Measurements from ENCODE around the gene SNX14. TPM values are rescaled to one million over a fixed set of nuclear protein-coding genes. Genes with fewer than 3 reads are reported as not detected.
"Not testable (repeated sequence)": the region's sequence is repeated elsewhere in the genome, so short reads cannot be mapped to it uniquely, and the experiment has no call there.

The SNX14 gene
- total RNA-seq, 1 donor from 2014 or later, result 64.8 TPM

- TF ChIP-seq POLR2A (IDR thresholded peaks at IDR 0.05) (no peak), POLR2AphosphoS5 (IDR thresholded peaks at IDR 0.05; ENCODE audit: insufficient read depth in 1 of 2, low read depth in 1 of 2) (no peak)
- TF ChIP-seq, protein P1, sequence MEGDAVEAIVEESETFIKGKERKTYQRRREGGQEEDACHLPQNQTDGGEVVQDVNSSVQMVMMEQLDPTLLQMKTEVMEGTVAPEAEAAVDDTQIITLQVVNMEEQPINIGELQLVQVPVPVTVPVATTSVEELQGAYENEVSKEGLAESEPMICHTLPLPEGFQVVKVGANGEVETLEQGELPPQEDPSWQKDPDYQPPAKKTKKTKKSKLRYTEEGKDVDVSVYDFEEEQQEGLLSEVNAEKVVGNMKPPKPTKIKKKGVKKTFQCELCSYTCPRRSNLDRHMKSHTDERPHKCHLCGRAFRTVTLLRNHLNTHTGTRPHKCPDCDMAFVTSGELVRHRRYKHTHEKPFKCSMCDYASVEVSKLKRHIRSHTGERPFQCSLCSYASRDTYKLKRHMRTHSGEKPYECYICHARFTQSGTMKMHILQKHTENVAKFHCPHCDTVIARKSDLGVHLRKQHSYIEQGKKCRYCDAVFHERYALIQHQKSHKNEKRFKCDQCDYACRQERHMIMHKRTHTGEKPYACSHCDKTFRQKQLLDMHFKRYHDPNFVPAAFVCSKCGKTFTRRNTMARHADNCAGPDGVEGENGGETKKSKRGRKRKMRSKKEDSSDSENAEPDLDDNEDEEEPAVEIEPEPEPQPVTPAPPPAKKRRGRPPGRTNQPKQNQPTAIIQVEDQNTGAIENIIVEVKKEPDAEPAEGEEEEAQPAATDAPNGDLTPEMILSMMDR (IDR thresholded peaks at IDR 0.05), result no peak
- Histone ChIP-seq H3K27me3 (no peaks in the 10 kb centered on the region), H3K27ac (no peak overlapping the region), H3K36me3 (no peaks in the 10 kb centered on the region), H3K4me1 (no peaks in the 10 kb centered on the region), H3K4me3 (no peak overlapping the region), H3K9me3 (no peaks in the 10 kb centered on the region)
- no peak for DNase-seq (ENCODE audit: extremely low spot score in 2 of 2)
- intact Hi-C loops (cut with DNase I), result no loop called here
Measured at GRCh38 chr6:85585741-85586140, 7.9 kb downstream of the SNX14 start.

GRCh38 chr6:85582832-85583231 lies 10.8 kb downstream of the SNX14 start:
- intact Hi-C loops (cut with DNase I); DNase-seq (ENCODE audit: extremely low spot score in 2 of 2); H3K27me3 ChIP-seq; H3K4me1 ChIP-seq; H3K4me3 ChIP-seq; H3K27ac ChIP-seq; H3K36me3 ChIP-seq; H3K9me3 ChIP-seq: not testable (repeated sequence)

- H3K27me3 ChIP-seq, result no peaks in the 10 kb centered on the region
- peaks cover 15% of the 10 kb centered on the region for H3K4me1 ChIP-seq
- H3K27ac ChIP-seq, result no peak overlapping the region
- intact Hi-C loops (cut with DNase I), result no loop called here
- no peak overlapping the region for H3K4me3 ChIP-seq
- no peaks in the 10 kb centered on the region for H3K9me3 ChIP-seq
- no peaks in the 10 kb centered on the region for H3K36me3 ChIP-seq
- TF ChIP-seq POLR2A (IDR thresholded peaks at IDR 0.05) (no peak), POLR2AphosphoS5 (IDR thresholded peaks at IDR 0.05; ENCODE audit: insufficient read depth in 1 of 2, low read depth in 1 of 2) (no peak)
- TF ChIP-seq, protein P1 (IDR thresholded peaks at IDR 0.05), result no peak
- no peak for DNase-seq (ENCODE audit: extremely low spot score in 2 of 2)
Measured at GRCh38 chr6:85581572-85581971, 12.1 kb downstream of the SNX14 start.

GRCh38 chr6:85580878-85581267 lies 12.8 kb downstream of the SNX14 start:
- Histone ChIP-seq H3K27ac (no peak overlapping the region), H3K4me1 (peaks cover 22% of the 10 kb centered on the region)
- TF ChIP-seq, protein P1 (IDR thresholded peaks at IDR 0.05), result no peak
- TF ChIP-seq POLR2A (IDR thresholded peaks at IDR 0.05), result no peak
- no peak for TF ChIP-seq POLR2AphosphoS5 (IDR thresholded peaks at IDR 0.05; ENCODE audit: insufficient read depth in 1 of 2, low read depth in 1 of 2)

DNA sequence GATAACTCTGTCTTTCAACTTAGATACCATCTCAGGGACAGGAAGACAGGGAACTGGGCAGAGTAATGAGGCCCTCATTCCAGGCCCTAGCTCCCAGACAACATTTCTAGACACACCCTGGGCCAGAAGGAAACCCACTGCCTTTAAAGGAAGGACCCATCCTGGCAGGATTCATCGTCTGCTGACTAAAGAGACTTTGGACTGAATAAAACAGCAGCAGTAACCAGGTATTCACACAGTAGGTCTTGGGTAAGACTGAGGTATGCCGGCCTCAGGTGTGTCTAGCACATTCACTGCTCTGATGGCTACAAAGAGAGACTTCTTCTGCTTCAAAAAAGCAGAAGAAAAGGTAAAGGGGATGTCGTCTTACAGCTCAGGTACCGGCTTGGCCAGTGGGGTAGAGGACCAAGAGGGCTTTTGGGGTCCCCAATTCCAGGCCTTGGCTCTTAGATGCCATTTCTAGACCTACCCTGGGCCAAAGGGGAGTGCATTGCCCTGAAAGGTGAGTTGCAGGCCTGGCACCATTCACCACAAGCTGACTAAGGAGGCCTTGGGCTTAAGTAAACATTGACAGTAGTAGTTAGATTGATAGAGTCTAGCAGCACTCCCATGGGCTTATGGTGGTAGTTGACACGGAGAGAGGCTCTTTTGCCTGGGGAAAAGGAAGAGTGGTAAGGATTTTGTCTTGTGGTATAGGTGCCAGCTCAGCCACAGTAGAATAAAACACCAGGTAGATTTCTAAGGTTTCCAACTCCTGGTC lies 13.4 kb downstream of the SNX14 start:
- no peaks in the 10 kb centered on the region for H3K9me3 ChIP-seq
- H3K4me3 ChIP-seq, result no peak overlapping the region
- no peaks in the 10 kb centered on the region for H3K36me3 ChIP-seq
- no peak overlapping the region for H3K27ac ChIP-seq
- DNase-seq (ENCODE audit: extremely low spot score in 2 of 2), result no peak
- H3K4me1 ChIP-seq, result peaks cover 26% of the 10 kb centered on the region
- intact Hi-C loops (cut with DNase I), result no loop called here
- TF ChIP-seq, protein P1 (IDR thresholded peaks at IDR 0.05), result no peak
- TF ChIP-seq POLR2A (IDR thresholded peaks at IDR 0.05), result no peak
- TF ChIP-seq POLR2AphosphoS5 (IDR thresholded peaks at IDR 0.05; ENCODE audit: insufficient read depth in 1 of 2, low read depth in 1 of 2), result no peak
- no peaks in the 10 kb centered on the region for H3K27me3 ChIP-seq

More at GRCh38 chr6:85580878-85581267, 12.8 kb downstream of the SNX14 start:
- no peaks in the 10 kb centered on the region for H3K9me3 ChIP-seq
- no peak overlapping the region for H3K4me3 ChIP-seq
- no peaks in the 10 kb centered on the region for H3K36me3 ChIP-seq
- no peak for DNase-seq (ENCODE audit: extremely low spot score in 2 of 2)
- no peaks in the 10 kb centered on the region for H3K27me3 ChIP-seq
- intact Hi-C loops (cut with DNase I), result no loop called here
